Kasumi-1 (cell line): ENCODE results near the gene STXBP1.
"Not testable (repeated sequence)": the region's sequence is repeated elsewhere in the genome, so short reads cannot be mapped to it uniquely, and the experiment has no call there.

Experiments used
- DNase-seq, 2 experiments: peaks; one replicate each; lab custom pipeline; 2025; lab: John Stamatoyannopoulos, UW

Gene STXBP1

DNA sequence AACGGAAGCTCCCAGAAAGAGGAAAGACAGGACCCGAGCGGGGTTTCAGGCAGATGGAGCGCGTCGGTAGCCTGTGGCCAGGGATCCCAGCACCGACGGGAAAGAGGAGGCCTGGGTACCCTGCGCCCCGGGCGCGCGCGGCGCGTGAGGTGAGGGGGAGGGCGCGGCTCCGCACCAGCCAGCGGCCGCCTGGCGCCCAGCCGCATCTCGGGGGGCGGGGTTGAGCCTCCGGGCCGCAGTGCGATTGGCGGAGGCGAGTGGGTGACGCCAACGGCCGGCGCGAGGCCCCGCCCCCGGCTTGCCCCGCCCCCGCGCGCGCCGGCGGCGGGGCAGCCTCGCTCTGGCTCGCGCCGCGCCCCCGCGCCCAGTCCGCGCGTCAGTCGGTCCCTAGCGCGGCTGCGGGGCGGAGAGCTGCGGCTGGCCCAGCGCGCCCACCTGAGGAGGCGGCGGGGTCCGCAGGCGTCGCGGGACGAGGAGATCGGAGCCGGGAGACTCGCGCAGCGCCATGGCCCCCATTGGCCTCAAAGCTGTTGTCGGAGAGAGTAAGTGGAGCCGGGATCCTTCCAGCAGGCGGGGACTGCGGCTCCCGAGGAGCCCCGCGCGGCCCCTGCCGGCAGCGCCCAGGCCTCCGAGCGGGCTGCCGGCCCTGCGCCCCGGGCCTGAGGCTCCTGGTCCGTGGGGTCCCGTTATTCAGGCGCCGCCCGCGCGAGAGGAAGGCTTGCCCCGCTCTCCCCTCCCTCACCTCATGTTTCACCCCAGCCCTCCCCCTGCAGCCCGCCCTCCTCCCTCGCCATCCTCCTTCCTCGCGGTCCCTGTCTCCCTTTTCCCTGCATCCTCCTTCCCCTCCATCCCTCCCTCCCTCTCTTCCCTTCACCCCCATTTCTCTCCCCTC, at the start of gene STXBP1:
Gene STXBP1, plus strand, starts transcription at position 379 of the 892 bp plus-strand sequence. Its CDS starts 127 bp downstream, at position 506.
- DNase-seq: peak; percentile 52 to 66

- no peak for DNase-seq
Measured at GRCh38 chr9:127562279-127562796, 49.7 kb upstream of the STXBP1 start.

DNA sequence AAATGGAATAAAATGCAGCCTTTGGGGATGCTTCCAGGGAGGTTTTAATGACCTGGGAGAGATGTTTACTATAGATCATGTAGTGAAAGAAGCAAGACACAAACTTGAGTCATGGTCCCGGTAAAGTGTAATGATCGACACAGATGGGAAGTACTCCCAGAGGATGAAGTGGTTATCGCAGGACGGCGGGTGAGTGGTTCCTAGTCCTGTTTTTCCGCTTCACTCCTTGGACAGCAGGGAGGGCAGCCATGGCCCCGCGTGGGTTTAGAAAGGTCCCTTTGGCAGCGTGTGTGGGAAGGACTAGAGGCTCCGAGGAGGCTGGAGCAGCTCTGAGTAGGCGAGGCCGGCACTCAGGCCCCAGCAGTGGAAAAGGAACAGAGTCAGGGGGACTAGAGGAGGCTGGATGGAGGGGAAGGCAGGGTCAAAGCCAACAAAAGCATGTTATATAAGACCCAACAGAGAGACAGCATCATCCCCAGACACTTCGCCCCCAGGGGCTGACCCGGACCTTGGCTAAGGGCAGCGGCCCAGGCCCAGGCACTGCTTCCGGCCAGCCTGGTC, 49.2 kb upstream of the STXBP1 start:
- no peak for DNase-seq

DNA sequence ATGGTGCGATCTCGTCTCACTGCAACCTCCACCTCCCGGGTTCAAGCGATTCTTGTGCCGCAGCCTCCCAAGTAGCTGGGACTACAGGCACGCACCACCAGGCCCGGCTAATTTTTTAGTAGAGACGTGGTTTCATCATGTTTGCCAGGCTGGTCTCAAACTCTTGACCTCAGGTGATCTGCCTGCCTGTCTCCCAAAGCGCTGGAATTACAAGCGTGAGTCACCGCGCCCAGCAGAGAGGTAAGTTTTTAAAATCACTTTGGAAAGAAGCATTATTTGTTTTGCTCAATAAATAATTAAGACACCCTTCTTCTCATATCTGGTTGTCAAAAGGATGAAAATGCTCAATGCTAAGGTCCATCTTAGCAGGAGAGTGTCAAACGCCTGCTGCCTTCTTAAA, 48.5 kb upstream of the STXBP1 start:
- DNase-seq: no peak

DNA sequence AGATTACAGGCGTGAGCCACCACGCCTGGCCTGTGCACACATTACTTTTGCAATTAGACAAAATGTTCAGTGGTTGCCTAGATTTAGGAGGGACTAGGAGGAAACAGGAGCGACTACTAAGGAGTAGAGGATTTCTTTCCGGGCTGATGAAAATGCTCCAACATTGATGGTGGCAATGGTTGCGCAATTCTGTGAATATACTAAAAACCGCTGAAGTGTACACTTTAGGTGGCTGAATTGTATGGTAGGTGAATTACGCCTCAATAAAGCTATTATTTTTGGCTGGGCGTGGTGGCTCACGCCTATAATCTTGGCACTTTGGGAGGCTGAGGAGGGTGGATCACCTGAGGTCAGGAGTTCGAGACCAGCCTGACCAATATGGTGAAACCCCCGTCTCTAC, 46.8 kb upstream of the STXBP1 start:
- no peak for DNase-seq

DNA sequence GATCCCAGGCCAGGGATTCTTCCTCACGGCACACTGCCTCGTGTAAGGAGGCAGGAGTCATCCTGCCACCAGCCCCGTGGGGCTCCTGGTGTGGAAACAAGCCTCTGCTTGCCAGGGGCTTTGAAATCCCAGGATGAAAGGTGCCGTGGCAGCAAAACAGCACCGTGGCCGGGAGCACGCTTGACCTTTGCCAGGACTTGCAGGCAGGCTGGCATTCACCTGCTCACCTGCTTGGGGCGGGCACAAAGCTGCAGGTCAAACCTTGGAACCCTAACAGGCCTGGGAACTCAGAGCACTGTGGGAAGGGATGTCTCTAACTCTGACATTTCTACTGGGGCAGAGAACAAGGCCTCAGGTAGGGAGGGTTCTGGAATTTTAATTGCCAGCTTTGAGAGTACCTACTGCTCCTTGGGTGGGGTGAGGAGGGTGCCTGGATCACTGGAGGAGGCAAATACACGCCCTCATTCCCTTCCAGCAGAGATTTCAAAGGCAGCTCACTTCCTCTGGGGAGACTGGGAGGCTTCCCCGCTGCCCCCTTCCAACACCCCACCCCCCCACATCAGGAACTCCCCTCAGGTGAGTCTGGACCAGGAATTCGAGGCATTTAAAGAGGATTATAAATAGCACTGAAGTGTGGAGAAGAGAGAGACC, 45.6 kb upstream of the STXBP1 start:
- DNase-seq: no peak

GRCh38 chr9:127567035-127567729, 44.9 kb upstream of the STXBP1 start:
- DNase-seq: no peak

- no peak for DNase-seq
Measured at GRCh38 chr9:127567730-127568617, 44.1 kb upstream of the STXBP1 start.

DNA sequence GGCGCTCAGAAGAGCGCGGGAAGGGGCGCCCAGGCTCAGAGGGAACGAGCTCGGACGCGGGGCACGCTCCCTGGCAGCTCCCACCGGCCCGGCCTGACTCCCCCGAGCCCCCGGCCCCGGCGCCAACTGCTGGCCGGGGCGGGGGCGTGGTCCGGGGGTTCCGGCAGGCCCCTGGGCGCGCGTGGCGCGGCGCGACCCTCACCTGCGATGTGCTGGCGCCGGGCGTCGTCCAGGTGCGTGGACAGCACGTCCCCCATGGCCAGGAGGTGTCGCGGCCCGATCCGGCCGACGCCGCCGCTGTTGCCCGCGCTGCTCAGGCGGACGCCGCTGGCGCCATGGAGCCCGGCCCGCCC, 43.5 kb upstream of the STXBP1 start:
- no peak for DNase-seq

DNA sequence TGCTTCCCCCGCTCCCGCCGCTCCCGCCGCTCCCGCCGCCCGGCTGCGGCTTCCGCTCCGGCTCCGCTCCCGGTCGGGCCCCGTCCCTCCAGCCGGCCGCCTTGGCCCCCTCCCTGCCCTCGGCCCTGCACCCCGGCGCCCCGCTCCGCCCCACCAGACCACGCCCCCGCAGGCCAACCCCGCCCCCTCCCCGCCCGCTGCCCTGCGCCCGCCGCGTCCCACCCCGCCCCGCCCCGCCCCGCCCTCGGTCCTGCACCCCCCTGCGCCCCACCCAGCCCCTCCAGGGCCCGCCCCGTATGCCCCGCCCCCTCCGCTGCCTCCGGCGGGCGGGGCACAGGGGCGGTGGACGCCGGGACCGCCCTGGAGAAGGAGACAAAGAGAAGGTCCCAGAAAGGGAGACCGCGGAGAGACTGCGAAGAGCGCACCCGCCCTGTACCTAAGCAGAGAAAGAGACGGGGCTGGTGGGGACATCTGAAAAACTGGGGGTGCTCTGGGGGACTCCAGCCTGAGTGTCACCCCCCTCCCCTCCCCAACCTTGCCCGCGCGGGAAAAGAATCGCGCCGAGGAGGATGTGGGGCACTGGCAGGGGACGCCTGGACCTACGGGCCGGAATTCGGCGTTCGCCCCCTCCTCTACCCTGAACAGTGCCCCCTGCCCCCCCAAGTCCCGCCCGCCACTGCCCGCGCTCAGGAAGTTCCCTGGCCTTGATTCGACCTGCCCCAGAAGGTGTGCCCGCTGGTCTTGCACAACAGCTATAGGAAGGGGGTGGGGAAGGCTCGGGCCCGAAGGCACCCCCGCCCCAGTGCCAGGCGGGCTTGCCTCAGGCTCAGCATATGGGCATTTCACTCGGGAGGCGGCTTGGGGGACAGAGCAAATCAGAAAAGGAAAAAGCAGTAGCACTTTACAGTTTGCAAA, 42.8 kb upstream of the STXBP1 start:
- peak; percentile 14 to 19 for DNase-seq

DNA sequence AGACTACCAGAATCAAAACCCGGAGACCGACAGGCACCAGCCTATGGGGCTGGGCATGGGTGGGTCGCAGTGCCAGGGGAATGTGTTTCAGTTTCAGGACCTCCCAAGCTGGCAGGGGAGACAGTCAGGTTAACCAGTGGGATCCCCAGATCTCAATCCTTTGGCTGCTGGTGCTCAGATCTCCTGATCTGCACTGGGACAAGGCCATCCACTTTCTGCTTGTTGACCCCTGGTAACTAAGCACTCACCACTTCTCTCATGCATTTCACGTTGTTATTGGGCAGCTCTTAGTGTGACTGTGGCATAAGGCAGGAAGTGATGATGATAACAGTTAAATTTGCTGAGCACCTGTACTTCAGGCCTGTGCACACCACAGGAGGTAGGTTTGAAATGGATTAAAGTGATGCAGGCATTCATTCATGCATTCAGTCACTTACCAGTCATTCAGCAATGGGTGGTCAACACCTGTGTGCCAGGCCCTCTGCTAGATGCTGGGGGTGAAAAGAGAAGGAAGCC, 42.1 kb upstream of the STXBP1 start:
- no peak for DNase-seq

GRCh38 chr9:127570533-127571111, 41.5 kb upstream of the STXBP1 start:
- DNase-seq: no peak

GRCh38 chr9:127571971-127572370, 40.1 kb upstream of the STXBP1 start:
- DNase-seq: no peak

GRCh38 chr9:127572961-127573721, 38.9 kb upstream of the STXBP1 start:
- DNase-seq: no peak

DNA sequence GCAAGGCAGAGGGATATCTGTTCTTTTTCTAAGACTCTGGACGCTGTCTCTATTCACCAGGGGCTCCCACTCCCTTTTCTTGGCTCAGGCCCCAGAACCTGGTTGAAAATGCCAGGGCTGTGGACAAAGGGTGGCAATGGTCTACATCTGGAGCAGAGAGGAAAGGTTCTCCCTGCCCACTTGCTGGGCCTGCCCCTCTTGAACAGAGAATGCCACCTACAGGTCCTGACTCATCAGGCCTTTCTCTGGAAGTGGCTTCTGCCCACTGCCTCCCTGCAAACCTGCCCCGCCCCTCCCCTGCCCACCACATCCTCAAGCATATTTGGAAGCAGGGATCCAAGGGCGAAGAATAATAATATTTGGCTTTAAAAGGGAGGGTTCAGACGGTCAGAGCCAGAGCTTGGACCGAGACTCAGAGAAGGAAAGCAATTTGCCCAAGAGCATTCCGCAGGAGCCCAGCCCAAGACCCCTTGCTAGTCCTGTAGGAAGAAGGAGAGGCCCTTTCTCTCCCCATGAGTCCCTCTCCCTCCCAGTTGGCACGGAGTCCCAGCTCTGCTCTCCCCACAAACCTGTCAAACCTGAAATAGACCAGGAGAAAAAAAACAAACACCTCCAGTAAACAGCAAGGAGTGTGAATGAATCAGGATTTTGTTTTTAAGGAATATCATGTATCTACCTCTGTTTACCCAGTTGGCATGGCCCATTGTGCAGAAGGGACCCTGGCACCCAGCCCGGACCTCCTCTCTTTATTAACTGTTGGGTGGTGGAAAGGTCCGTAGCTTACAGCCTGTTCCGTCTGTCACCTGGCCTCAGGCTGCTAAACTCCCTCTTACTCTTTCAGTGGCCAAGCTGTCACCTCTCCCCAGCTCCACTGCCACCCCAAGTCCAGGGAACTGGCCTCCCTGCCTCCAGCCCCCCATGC, 37.7 kb upstream of the STXBP1 start:
- no peak for DNase-seq

DNA sequence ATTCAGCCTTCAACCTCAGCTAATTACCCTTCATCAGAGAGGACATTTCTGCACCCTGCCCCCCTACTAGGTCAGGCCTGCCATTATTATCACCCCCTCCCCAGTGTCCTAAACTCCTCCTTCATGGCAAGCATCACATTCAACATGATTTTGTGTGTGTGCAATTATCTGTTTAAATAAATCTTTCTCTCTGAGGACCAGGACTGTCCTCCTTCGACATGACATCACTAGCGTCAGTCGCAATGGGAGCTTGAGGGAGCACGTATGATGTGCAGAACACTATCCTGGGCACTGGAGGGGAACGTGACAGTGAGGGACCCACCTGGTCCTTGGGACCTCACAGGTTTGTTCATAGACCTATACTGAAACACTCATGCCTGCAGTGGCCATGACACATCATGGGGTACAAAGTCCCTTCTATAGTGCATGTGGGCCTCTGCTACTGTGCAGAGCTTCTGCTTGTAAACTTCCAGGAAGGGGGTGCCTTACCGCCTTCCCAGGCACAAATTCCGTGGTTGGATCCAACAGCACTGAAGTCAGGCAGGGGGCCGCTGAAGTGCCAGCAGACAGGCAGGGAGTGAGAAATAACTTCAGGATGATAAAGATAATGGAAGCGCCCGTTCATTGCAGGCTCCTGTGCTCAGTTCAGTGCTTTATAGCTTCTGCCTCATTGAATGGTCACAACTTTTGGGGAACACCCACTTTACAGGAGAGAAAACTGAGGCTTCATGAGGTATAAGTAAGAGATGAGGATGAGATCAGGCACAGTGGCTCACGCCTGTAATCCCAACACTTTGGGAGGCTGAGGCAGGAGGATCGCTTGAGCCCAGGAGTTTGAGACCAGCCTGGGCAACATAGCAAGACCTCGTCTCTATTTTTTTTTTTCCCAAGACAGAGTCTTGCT, 36.0 kb upstream of the STXBP1 start:
- DNase-seq: no peak

- not testable (repeated sequence) for DNase-seq
Measured at GRCh38 chr9:127577194-127577593, 34.9 kb upstream of the STXBP1 start.
